AG08395 (cell line): ENCODE measurements around the gene LAMA4.
A peak's percentile ranks its signal among the peaks of the same experiment; 100 is the strongest.

ENCODE experiments used
- DNase-seq: peaks from one replicate; pipeline ENCODE4 v3.0.0; 2012; ENCODE audit warnings: mixed read lengths, low spot score

The LAMA4 gene

DNA sequence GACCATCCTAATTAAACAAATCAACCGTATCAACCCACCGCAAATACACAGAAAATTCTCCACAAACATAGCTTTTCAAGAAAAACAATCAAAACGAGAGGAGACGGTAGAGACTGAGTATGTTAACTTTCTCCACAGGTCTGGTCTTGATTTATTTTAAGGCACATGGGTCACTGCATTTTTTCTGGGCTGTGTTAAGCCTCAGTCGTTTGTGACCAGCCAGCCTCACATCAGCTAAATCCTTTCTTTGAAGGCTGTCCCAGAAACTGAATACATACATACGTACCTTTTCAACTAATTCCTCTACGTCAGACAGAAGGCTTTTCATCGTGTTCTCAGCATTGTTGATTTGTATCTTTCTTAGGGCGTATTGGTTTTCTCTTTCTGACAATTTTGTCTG lies 69.4 kb downstream of the LAMA4 start:
- DNase-seq = no peak

DNA sequence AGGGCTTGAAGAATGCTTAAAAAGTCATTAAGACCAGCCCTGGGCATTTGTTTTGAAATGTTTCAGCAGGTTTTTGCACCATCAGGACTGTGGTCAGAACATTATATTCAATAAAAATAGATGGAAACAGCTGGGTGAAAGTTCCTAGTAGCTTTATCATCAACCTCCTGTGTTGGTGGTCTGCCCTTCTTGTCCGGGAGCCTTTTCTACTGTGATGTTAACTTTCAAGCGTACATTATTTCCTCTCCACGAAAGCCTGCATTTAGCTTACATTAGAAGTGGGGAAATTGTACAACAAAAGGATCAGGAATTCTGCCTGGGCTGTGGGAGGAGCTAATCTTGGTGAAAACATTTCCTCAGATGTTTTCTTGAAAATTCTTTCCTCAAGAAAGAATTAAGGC lies 71.1 kb downstream of the LAMA4 start:
- peak; percentile 7 for DNase-seq

DNA sequence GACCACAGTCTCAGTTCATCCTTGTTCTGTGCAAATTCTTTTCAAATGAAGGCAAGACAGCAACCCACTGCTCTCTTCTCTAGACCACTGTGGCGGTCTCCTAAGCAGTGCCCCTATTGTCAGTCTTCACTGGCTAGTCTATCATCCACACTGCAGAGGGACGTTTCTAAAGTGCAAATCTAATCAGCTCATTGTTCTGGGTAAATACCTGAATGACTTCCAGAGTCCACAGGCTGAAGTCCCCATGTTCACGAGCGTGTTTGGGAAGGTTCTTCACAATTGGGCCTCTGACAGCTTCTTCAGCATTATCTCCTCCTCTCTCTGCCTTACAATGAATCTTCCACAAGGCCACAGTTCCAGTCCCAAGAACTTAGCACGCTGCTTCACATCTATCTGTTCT lies 73.2 kb downstream of the LAMA4 start:
- no peak for DNase-seq

DNA sequence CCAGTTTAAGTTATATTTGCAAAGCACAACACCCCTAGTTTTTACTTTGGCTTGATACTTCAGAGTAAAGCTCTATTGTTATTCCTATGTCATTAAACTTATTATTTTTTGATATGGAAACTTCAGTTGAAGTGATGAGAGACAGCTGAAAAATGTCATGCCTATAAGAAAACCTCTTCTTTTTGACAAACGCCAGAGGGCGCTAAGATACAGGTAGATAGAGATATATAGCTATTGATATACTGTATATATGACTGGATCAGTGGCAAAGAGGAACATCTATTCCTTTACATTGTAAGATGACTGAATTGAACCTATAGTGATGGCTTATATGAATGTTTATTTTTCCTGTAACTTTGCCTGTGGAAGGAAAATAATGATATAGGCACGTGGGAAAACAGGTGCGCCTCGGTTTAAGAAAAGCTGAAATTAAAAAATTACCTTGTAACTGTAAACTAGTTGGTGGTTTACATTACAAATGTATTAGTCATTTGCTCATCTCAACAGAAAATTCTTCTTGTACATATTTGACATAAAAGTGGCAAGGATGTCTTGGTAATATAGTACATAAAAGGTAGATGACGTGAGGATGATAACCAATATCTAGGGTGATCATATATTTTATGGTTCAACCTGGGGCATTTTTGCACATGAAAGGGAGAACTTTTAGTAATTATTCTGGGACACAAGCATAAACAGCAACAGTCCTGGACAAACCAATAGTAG lies 74.1 kb downstream of the LAMA4 start:
- DNase-seq = peak; percentile 51

DNA sequence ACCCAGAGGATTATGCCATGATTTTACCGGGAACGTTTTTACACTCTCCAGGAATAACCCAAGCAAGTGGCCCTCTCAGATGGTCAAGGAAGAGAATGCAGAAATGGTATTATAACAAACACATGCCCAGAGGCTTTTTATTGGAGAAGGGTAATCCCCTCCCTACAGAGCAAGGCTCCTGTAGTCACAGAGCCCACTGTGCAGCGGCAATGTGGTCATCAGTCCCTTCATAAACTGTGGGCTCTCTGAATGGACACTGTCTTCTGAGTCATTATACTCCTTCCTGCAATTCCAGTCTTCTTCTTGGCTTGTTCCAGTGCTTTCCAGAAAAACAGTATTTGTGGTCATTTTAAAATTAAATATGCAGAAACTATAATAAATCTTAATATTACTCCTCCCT lies 74.7 kb downstream of the LAMA4 start:
- no peak for DNase-seq

DNA sequence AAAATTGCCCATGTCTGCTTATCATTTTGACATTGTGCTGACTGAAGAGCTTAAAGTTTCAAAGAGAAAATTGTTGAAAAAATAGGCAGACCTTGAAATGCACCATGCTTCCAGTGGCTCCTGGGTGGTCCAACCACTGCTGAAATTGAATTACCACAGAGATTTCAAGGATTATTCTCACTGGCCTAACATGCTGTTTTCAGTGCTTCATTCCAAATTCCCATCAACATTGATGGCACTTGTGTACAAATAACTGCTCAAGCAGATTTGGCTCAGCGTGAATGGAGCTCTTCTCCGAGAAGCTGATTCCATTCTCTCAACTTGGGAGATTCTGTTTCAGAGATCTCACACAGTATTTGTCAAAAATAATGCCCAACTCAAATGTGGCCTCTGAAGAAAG lies 75.5 kb downstream of the LAMA4 start:
- no peak for DNase-seq

DNA sequence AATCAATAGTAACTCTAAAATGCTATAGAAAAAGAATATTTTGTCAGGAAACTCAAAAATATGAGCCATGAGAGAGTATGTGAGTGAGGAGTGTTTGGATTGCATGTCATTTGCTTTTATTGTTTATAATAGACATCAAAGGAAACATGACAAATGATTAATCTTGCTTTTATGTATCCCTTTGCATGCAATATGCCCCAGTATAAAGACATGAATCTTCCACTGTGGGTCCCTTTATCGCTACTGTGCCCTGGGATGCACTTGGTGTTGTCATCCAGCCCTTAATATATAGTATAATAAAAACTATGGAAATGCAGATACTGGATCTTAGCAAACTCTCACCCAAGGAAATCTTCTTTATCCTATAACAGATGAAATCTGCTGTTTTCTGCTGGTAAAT lies 77.3 kb downstream of the LAMA4 start:
- DNase-seq = no peak

DNA sequence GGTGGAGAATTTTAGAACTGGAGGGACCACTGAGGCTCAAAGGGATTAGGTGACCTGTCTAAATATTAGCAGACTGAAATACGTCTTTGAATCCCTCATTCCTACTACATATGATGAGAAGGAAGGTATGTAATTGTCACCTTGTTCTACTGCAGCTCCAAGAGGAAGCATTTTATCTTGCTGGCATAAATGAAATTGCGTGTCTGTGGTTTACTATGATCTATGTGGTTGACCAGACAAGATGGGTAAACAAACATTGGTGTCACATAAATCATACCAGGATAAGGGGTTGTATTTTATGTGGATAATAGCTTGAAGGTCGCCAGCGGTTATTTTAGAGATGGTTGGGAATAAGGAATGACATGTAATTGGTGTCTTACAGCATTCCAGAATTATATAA lies 78.2 kb downstream of the LAMA4 start:
- no peak for DNase-seq

DNA sequence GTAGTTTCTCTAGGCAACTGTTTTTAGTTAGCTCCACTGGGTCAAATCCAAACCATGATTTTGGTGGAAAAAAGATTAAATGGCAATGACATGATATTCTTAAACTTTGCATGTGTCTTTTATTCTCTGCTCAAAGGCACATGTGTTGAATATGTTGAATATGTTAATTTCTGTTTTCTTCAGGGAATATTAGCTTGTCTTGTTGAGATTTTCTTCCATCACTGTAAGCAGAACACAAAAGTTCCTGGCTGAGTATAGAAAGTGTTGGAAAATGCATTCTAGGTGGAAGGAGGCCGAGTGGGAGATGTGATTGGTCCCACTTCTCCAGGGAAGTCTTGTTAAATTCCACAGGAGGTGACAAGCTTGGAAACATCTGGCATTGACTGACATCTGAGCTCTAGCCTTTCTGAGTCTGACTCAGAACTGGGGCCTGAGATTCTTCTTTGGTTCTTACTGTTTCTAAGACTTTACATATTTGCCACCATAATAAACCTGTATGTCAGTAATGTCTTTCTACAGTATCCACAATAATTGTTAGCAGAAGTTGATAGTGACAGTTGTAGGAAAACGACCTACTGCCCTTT lies 81.1 kb downstream of the LAMA4 start:
- no peak for DNase-seq

DNA sequence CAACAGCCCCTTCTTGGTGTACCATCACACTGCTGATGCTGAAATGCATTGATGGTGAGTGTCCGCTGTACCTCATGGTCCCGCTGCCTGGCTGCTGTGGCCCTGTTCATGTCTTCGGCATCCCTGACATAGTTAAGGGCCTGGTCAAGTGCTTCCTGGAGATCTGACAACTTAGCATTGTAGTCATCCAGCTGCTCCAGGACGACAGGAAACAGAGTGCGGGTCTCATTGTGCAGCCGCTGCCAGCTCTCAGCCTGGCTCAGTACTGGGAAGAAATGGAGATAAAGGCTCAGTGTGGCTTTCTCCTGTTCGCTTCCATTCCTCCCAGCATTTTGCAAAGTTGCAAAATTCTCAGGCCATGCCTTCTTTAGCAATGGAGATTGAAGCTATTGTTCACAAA lies 81.8 kb downstream of the LAMA4 start:
- DNase-seq = no peak

DNA sequence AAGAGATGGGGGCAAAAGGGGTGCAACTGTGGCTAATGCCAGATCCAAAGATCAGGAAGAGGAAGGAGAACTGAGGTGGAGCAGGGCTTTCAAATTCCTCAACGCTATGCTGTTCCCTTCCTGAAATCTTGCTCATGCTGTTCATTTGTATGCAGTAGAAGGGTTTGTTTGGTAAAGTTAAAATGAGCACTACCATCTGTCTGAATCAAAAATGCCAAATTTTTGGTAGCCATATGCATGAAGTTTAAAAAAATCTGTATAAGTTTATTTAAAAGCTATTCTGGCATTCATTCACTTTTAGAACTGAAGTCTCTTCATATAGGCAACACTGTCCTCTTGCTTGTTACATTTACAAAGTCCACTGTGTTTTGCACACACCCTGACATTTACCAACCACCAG lies 84.8 kb downstream of the LAMA4 start:
- no peak for DNase-seq

DNA sequence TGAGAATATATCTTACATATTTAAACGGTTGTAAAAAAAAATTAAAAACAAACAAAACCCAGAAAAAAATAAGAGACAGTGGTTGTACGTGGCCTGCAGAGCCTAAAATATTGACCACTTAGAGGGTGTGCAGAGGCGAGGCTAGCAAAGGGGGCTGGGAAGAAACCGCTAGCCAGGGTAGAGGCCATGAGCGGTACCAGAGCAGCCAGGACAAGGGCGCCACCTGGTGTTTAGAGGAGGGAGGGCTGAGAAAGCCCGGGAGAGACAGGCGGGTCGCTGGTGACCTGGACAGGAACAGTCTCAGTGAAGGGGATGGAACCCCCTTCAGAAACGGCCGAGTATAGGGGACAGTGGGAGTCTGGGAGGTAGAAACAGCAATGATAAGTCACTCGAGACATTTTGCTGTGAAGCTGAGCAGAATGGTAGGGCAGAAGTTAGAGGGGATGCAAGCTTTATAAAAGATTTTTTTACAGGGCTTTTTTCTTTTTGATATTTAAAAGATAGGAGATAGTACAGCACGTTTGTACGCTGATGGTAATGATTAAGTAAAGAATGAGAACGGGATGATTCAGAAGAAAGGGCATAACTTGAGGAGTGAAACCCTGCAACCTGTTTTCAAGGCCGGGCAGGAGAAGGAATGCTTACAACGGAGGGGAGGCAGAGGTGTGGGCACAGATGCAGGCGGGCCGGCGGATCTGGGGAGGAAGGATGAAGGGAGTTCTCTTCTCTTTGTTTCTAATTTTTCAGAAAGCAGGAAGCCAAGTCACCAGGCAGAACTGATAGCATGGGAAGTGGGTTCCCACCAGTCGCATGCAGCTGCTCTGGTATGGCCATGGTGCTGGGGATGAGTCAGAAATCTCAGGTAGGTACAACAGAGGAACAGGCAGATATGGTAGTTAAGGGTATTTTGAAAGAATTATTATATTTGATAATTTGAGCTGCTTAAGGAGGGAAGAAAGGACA lies 90.8 kb downstream of the LAMA4 start:
- peak; percentile 39 for DNase-seq

DNA sequence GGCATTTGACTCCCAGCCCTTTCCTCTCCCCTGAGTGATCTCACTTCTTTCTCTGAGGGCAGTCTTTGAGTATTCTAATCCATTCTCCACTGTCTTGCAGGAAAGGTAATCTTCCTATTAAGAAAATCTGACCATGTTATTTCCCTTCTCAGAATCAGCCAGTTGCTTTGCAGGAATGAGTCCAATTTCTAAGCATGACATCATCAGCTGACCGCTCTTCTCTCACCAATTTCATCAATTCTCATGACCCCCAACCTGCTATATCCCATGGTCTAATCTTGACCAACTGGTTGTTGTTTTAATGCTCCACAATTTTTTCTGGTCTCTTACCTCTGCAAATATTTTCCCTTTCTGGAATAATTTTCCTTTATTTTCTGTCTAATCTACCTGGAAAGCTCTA lies 93.6 kb downstream of the LAMA4 start:
- no peak for DNase-seq

DNA sequence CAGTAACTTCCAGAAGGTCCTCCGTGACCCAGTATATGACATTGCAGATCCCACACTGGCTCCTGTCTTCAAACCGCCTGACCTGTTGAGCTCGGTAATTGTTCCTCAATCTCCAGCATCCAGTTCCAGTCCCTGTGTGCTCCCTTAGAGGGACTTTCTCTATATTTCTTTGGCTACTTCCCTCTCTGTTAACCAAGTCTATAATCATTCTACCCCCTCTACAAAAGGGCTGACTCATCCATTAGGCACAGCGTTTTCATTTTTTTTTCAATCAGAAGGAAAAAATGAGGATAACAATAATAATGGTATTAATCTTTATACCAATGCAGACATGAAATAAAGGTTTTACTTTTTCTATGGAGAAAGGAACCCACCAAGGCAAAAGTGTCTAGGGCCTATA lies 97.7 kb downstream of the LAMA4 start:
- no peak for DNase-seq

DNA sequence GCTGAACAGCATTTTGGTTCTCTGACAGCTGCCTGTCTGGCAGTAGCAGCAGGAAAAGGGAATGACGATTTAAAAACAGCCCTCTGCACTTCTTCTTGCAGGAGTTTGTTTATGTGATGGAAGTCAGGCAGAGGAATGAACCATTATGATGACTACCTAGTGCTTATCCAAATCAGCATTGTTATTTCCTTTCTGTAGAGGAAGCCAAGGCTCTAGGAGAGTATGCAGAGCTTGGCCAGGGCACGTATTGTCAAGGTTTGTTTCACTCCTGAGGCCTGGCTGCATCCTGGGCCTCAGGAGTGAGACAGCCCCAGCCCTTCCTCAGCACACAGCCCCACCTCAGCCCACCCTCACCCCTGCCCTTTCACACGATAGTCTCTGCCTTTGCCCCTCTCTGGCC lies 98.5 kb downstream of the LAMA4 start:
- DNase-seq = no peak

DNA sequence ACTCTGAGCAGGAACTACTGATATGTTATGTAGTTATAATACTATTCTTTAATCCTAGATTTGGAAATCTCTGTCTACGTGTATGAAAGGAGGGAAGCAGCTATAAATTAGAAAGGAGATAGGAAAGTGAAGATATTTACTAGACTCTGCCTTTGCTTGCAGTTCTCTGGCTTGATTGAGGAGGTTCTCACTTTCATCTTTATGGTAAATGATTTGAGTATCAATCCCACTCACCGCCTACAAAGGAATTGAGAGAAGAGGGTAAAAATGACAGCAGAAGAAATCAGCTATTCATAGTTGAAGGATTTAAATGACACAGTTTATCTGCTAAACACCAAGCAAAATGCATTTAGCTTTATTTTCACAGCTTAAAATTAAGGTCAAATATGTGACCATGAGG lies 99.7 kb downstream of the LAMA4 start:
- no peak for DNase-seq

DNA sequence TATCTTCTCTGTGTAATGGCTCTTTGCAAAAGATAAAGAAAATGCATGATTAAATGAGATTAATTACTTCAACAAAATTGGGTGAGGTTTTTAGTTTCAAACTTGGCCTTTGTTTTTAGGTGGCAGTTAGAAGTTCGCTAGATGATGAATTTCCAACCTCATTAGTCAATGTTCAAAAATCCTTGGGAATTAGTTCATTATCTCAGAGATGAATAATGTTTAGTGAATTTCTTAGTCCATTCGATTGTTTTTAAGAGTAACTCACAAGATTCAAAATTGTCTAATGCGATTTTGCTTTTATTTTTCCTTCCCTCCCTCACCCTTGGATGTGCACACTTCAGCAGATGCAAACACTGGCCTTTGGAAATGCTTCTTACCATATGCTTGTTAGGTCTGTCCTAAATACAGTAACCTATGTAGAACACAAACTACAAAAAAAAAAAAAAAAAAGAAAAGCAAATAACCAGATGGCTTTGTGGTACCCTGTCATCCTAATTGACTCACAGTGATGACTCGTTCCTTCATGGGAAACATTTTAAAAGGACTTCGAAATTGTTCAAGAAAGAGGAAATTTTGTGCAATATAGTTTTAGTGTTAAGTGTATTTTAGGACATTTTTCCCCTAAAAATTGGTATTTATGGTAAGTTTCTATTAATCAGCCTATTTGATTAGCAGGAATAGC lies 100.3 kb downstream of the LAMA4 start:
- peak; percentile 50 for DNase-seq

DNA sequence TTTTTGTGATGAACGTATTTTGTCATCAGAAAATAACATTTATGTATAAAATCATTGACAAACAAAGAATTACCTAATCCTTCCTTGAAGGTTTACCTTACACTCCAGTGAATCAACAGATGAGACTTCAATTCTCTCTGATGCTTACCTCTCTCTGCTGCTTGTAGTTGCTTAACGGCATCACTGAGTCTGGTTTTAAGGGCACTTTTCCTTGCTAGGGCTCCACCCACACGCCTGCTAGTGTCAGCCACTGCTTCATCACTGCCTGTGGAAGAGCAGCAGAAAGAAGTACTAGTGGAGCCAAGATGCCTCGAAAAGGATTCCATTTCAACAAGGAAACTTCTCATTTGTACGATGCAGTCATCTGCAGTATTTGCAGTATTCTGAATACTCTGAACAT lies 104.0 kb downstream of the LAMA4 start:
- peak; percentile 18 for DNase-seq

DNA sequence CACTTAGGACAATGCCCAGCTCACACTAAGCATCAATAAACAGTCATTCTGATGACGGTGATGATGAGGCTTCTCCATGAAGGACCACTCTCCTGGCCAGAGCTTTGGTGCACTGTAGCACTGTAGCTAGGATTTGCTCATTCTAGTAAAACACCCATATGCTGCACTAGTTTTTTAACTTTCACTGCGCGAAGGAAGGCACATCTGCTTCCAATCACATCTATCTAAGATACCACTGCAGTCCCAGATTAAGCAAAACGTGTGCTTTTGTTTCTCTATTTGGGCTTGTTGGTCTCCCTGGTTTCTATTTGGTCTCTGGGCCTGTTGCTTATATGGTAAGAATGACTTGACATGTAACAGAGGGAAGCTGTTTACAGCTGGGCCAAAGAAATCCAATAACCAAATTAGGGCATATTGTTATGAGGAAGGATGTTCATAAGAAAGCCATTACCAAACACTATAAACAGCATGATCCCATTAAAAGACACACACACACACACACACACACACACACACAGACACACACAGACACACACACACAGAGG lies 104.6 kb downstream of the LAMA4 start:
- peak; percentile 36 for DNase-seq

DNA sequence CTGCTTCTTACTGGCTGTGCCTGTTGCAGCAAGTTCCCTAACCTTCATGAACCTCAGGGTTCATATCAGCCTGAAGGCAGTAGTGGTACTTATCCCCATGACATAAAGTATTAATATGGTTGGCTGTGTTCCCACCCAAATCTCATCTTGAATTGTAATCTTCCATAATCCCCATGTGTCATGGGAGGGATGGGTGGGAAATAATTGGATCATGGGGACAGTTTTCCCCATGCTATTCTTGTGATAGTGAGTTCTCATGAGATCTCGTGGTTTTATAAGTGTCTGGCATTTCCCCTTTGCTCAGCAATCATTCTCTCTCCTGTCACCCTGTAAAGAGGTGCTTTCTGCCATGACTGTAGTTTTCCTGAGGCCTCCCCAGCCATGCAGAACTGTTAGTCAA lies 105.1 kb downstream of the LAMA4 start:
- DNase-seq = no peak

DNA sequence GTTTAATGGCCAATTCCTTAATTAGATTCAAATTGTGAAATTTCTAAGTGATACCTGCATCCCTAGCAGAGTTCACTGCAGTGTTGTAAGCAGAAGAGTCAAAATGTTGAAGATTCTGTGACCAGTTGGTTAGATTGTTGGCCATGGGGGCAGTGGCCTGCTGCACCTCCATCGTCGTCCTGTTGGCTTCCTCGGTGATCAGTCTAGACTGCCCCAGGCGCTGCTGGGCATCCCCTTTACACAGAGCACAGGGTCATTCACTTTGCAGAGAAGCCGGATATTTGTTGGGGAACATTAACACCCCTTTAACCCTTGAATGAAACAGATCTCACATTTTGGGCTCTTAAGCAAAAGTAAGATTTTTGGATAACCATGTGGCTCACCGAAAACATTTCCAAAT lies 106.3 kb downstream of the LAMA4 start:
- no peak for DNase-seq

DNA sequence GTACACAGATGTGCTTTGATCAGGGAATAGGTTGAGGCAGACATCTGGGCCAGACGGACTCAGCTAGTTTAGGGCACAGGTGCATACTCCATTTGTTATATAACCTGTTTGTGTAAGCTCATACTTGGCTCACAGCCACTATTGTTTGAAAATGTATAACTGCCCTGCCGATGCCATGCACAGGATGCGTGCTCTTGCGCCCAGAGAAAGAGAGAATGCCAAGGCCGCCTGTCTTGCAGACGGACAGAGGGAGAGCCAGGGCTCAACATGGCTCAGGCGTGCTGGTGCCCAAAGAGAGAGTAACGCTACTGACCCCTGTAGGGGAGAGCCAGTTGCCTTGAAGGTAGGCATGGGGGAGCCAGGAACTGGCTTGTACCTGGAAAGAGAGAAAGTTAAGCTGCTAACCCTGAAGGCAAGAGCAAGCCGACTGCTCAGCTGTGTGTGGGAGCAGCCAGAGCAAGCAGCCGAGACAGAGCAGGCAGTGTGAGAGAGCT lies 109.2 kb downstream of the LAMA4 start:
- no peak for DNase-seq
